ENCODE measurements around the gene LOXL1. TPM values are rescaled to one million over a fixed set of nuclear protein-coding genes. Genes with fewer than 3 reads are reported as not detected.

The LOXL1 gene
- total RNA-seq, 1 experiment from 2014 or later, result 249 TPM

DNA sequence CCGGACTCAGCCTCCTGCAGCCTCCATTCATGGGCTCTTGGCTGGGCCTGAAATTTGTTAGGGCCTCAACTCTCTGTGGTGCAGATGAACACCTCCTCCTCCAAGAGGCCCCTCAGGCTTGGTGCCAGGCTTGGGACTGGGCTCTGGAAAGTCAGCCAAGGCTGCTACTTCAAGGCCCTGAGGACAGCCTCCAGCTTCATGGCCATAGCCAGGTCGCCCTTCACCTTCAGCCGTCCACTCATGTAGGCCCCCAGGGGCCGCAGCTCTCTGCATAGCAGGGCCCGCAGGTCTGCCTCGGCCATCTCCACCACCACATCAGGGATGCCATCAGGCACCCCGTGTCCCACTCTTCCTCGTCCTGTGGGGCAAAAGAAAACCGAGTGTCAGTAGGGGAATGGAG lies 57.5 kb downstream of the LOXL1 start:
- no TSS peak for BruUV-seq (replicated peaks)

DNA sequence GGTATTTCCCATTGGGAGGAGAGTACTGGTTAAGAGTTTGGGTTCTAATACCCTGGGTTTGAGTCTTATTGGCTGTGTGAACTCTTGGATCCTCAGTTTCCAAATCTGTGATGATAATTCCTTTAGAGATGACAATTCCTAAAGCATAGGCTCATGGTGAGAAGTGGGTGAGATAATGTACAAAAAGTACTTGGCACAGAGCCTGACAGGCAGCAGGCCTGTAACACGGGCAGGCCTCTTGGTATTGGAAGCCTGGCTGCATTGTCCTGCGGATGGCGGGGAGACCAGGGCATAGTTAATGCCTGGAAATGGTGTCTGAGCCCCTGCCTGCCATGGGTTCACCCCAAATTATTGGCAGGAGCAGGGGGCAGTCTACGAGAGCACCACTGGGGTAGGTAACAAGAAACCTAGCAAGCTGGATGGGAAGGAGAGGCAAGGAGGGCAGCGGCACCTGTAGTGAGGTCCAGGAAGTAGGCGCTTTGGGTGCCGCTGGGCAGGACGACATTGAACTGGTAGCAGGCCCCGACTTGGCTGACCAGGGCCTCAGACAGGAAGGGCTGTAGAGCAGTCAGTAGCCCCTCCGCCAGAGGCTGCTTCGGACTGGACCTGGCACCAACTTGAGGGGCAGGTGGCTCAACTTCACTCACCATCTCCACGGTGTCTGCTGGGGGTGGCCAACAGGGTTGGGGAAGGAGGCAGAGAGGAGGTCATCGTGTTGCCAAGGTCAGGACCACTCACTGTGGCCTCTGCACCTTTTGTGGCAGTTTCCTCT lies 58.1 kb downstream of the LOXL1 start:
- ATAC-seq (no peak), DNase-seq (no peak)
- Histone ChIP-seq H3K27ac (ENCODE audit: low read length) (no peak overlapping the region), H3K36me3 (ENCODE audit: low read depth, low read length) (no peaks in the 10 kb centered on the region), H3F3A (ENCODE audit: low read length, unreplicated experiment) (no peaks in the 10 kb centered on the region), H3K4me3 (ENCODE audit: low read length) (no peak overlapping the region), H3K4me1 (ENCODE audit: insufficient read depth, low read length) (peaks cover 52% of the 10 kb centered on the region), H3K9me3 (ENCODE audit: low read length) (no peaks in the 10 kb centered on the region), H2AFZ (ENCODE audit: low read length) (no peak overlapping the region), H3K9ac (ENCODE audit: low read length) (no peak overlapping the region), H4K20me1 (ENCODE audit: low read length) (no peaks in the 10 kb centered on the region), H3K4me2 (ENCODE audit: low read length) (no peak overlapping the region), H3K27me3 (ENCODE audit: low read length) (no peaks in the 10 kb centered on the region), H3K79me2 (ENCODE audit: low read length) (no peaks in the 10 kb centered on the region), H3K9me2 (replicated peaks; ENCODE audit: low read length) (no peaks in the 10 kb centered on the region)
- ChIA-PET POLR2A (ENCODE audit: unreplicated experiment) (no interaction called here), CTCF (no interaction called here)
- BruUV-seq (replicated peaks), result no TSS peak
- intact Hi-C loops (cut with micrococcal nuclease), result no loop called here
- TF ChIP-seq EZH2phosphoT487 (IDR thresholded peaks at IDR 0.05; ENCODE audit: borderline replicate concordance, low read length), result no peak
- no peak for TF ChIP-seq EZH2 (IDR thresholded peaks at IDR 0.05; ENCODE audit: low read length, unreplicated experiment)
- TF ChIP-seq, protein P1, sequence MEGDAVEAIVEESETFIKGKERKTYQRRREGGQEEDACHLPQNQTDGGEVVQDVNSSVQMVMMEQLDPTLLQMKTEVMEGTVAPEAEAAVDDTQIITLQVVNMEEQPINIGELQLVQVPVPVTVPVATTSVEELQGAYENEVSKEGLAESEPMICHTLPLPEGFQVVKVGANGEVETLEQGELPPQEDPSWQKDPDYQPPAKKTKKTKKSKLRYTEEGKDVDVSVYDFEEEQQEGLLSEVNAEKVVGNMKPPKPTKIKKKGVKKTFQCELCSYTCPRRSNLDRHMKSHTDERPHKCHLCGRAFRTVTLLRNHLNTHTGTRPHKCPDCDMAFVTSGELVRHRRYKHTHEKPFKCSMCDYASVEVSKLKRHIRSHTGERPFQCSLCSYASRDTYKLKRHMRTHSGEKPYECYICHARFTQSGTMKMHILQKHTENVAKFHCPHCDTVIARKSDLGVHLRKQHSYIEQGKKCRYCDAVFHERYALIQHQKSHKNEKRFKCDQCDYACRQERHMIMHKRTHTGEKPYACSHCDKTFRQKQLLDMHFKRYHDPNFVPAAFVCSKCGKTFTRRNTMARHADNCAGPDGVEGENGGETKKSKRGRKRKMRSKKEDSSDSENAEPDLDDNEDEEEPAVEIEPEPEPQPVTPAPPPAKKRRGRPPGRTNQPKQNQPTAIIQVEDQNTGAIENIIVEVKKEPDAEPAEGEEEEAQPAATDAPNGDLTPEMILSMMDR (conservative IDR thresholded peaks at IDR 0.05; ENCODE audit: low read depth, low read length), result no peak

More for the DNA sequence above, 57.5 kb downstream of the LOXL1 start:
- Histone ChIP-seq H3K9me3 (ENCODE audit: low read length) (no peaks in the 10 kb centered on the region), H3K4me2 (ENCODE audit: low read length) (peak overlapping the region; percentile 73), H3K79me2 (ENCODE audit: low read length) (no peaks in the 10 kb centered on the region), H3K27ac (ENCODE audit: low read length) (peak overlapping the region; percentile 86), H3K9me2 (replicated peaks; ENCODE audit: low read length) (no peaks in the 10 kb centered on the region), H3K36me3 (ENCODE audit: low read depth, low read length) (no peaks in the 10 kb centered on the region), H4K20me1 (ENCODE audit: low read length) (no peaks in the 10 kb centered on the region), H3K4me1 (ENCODE audit: insufficient read depth, low read length) (peaks cover 45% of the 10 kb centered on the region), H3K4me3 (ENCODE audit: low read length) (no peak overlapping the region), H3F3A (ENCODE audit: low read length, unreplicated experiment) (no peaks in the 10 kb centered on the region), H3K27me3 (ENCODE audit: low read length) (no peaks in the 10 kb centered on the region), H3K9ac (ENCODE audit: low read length) (peak overlapping the region; percentile 6; the same call in 1 of the 2 replicates), H2AFZ (ENCODE audit: low read length) (no peak overlapping the region)
- ATAC-seq, result no peak
- DNase-seq, result no peak
- ChIA-PET CTCF (interaction anchor here (1.3 kb wide), 1 partner anchor 11 kb away, joined by 22 read pairs; no protein-coding TSS in a partner anchor), POLR2A (ENCODE audit: unreplicated experiment) (no interaction called here)
- TF ChIP-seq, protein P1 (conservative IDR thresholded peaks at IDR 0.05; ENCODE audit: low read depth, low read length), result no peak
- TF ChIP-seq EZH2phosphoT487 (IDR thresholded peaks at IDR 0.05; ENCODE audit: borderline replicate concordance, low read length) (no peak), EZH2 (IDR thresholded peaks at IDR 0.05; ENCODE audit: low read length, unreplicated experiment) (no peak)
- intact Hi-C loops (cut with micrococcal nuclease), result no loop called here

Data from PC-3 (cell line).